ENCODE data around the gene C1QTNF1.
"Not testable (repeated sequence)": the region's sequence is repeated elsewhere in the genome, so short reads cannot be mapped to it uniquely, and the experiment has no call there.

The C1QTNF1 gene

DNA sequence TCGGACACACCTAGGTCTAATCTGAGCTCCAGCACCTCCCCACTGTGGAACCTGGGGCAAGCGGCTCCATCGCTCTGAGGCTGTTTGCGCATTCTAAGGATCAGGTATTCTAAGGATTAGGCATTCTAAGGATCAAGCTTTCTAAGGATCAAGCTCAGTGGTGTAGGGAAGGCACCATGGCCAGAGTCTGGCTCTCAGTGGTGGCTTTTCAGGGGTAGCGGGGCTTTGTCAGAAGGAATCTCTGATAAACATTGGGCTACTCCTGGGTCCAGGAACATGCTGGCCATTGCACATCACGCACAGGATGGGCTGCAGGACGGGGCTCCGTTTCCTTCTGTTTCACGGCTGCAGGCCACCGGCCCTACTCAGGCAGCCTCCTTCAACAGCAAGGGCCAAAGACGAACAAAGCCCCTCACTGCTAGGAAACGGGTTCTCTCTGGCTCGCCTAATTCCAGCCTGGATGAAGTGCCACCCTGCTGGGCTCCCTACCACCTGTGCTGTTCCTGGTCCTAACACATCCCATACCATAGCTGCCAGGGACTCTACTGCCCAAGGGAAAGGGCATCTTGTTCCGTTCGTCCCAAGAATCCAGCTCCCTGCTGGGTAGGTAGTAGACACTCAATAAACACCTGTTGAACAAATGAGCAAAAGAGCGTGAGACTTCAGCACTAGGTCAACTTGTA lies 5.5 kb downstream of the C1QTNF1 start:
- no peak for TF ChIP-seq ZNF274 (IDR thresholded peaks at IDR 0.05; ENCODE audit: low read depth, low read length)
- H3K4me3 ChIP-seq (ENCODE audit: low read length): no peak overlapping the region

GRCh38 chr17:79030636-79031035 lies 6.7 kb downstream of the C1QTNF1 start:
- H3K4me3 ChIP-seq (ENCODE audit: low read length): not testable (repeated sequence)

DNA sequence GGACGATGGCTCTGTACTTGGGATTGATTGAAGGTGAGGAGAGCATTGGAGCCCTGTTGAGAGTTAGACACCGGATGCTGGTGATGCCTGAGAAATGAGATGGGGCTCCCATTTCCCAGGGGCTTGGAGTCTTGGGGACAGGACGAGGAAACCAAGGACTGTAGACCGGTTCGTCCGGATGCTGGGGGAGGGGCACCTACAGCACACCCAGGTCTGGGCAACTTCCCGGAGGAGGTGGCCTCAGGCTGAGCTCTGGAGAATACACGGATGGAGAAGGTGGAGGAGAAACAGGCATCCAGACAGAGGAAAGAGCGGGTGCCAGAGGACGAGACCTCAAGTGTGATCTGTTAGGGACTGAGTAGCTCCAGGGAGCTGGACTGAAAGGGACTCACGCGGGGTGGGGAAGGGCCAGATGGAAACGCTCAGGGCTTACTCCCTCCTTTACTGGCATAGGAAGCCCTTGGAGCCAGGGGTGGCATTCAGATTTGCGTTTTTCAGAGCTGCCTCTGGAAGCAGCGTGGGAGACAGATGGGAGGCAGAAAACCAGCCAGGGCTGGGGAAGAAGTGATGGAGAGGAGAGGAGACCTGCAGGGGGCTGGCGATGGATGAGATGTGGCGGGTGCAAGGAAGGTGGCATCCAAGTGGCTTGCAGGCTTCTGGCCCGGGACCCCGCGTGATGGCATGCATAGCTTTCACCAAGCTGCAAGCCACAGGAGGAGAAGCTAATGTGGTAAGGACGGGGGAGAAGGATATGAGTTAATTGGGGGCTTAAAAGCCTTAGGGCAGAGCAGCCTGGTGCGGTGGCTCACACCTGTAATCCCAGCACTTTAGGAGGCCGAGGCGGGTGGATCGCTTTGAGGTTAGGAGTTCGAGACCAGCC lies 8.3 kb downstream of the C1QTNF1 start:
- no peak for TF ChIP-seq ZNF274 (IDR thresholded peaks at IDR 0.05; ENCODE audit: low read depth, low read length)

GRCh38 chr17:79033046-79033616 lies 9.2 kb downstream of the C1QTNF1 start:
- no peak overlapping the region for H3K4me3 ChIP-seq (ENCODE audit: low read length)
- no peak for TF ChIP-seq ZNF274 (IDR thresholded peaks at IDR 0.05; ENCODE audit: low read depth, low read length)

More for the DNA sequence above, 8.3 kb downstream of the C1QTNF1 start:
- H3K4me3 ChIP-seq (ENCODE audit: low read length): no peak overlapping the region

DNA sequence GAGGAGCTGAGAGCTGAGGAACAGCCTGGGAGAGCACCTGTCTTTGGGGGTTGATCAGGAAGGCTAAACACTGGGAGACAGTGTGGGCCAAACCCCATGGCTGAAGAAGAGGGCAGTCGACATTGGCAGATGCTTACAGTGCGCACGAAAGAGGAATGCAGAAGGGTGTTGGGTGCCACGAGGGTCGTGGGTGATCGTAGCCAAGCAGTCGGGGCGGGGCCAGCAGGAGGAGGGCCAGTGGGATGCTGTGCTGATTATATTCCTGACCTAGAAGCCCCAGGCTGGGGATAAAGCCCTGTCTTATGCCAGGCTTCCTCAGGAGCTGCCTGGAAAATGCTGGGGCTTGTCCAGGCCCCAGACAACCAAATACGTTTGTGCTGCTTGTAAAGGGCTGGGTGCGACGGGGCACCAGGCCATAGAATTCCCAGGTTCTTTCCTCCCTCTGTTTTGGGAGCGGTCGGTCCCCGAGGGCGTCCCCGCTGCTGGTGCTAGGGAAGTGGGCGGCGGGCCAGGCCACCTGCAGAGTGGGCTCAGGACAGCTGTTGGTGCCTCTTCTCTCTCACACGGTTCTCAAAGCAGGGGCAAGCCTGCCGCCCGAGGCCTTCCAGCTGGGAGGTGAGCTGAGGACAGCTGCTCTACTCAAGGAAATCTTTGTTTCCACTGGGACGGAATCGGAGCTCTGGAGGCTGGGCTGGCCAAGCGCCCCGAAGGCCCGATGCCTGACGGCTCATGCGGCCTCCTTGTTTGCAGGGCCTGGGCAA lies 10.0 kb downstream of the C1QTNF1 start:
- no peak for TF ChIP-seq ZNF274 (IDR thresholded peaks at IDR 0.05; ENCODE audit: low read depth, low read length)
- H3K4me3 ChIP-seq (ENCODE audit: low read length): no peak overlapping the region

- TF ChIP-seq ZNF274 (IDR thresholded peaks at IDR 0.05; ENCODE audit: low read depth, low read length): no peak
- no peak overlapping the region for H3K4me3 ChIP-seq (ENCODE audit: low read length)
These were observed 11.0 kb downstream of the C1QTNF1 start for GRCh38 chr17:79034931-79035485.

- no peak overlapping the region for H3K4me3 ChIP-seq (ENCODE audit: low read length)
- no peak for TF ChIP-seq ZNF274 (IDR thresholded peaks at IDR 0.05; ENCODE audit: low read depth, low read length)
These were observed 11.7 kb downstream of the C1QTNF1 start for GRCh38 chr17:79035686-79036085.

DNA sequence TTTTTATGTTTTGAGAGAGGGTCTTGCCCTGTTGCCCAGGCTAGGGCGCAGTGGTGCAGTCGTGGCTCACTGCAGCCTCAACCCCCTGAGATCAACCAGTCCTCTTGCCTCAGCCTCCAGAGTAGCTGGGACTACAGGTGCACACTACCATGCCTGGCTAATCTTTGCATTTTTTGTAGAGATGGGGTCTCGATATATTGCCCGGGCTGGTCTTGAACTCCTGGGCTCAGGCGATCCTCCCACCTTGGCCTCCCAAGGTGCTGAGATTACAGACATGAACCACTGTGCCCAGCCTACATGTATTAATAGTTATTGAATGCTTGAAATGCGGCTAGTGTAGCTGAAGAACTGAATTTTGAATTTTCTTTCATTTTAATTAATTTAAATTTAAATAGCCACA lies 12.2 kb downstream of the C1QTNF1 start:
- H3K4me3 ChIP-seq (ENCODE audit: low read length): no peak overlapping the region
- TF ChIP-seq ZNF274 (IDR thresholded peaks at IDR 0.05; ENCODE audit: low read depth, low read length): no peak

- no peak for TF ChIP-seq ZNF274 (IDR thresholded peaks at IDR 0.05; ENCODE audit: low read depth, low read length)
- no peak overlapping the region for H3K4me3 ChIP-seq (ENCODE audit: low read length)
These were observed 12.6 kb downstream of the C1QTNF1 start for GRCh38 chr17:79036596-79036995.

DNA sequence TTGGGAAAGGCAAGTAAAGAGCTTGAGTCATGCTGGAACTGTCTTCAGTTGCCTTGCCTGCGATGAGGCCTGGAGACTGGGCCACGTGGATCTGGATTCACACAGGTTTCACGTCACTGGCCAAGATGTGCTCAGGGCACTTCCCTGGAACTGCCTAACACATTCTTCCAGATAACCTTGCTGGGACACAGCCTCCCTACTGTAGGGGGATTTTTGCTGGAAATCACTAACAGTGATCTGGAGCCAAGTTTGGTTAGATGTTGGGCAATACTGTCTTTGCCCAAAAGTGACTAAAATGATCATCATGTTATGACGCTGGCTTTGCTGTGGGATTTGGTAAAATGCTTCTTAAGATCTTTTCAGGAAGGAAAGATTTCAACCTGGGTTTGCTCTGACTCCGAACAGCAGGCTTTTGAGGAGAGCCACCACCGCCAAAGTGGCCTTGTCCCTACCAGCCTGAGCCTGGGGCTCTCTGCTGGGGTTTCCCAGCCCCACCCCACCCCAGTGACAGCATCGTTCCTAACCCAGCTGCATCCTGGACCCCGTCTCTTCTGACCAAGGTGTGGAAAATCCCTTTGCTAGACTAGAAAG lies 14.7 kb downstream of the C1QTNF1 start:
- no peak overlapping the region for H3K4me3 ChIP-seq (ENCODE audit: low read length)
- TF ChIP-seq ZNF274 (IDR thresholded peaks at IDR 0.05; ENCODE audit: low read depth, low read length): no peak

DNA sequence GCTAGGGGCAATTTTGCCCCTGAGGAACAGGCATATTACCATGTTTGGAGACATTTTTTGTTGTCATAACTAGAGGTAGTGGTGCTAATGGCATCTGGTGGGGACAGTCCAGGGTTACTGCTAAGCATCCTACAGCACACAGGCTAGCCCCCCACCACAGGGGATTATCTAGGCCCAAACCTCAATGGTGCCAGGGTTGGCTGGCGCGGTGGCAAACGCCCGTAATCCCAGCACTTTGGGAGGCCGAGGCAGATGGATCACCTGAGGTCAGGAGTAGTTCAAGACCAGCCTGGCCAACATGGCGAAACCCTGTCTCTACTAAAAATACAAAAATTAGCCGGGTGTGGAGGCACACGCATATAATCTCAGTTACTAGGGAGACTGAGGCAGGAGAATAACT lies 15.2 kb downstream of the C1QTNF1 start:
- H3K4me3 ChIP-seq (ENCODE audit: low read length): no peak overlapping the region
- no peak for TF ChIP-seq ZNF274 (IDR thresholded peaks at IDR 0.05; ENCODE audit: low read depth, low read length)

DNA sequence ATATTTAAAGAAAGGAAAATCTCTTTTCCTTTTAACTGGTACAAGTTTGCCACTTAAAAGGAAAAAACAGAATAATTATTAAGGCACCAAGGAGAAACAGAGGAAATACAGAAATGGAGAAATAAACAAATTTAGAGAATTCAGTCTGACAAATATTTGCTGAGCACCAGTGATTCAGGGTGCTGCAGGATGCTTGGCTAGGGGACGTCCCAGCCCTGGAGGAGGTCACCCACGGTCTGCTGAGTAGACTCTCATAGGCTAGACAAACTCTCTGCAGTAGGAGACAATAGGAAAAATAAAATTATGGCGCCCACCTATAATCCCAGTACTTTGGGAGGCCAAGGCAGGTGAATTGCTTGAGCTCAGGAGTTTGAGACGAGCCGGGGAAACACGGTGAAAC lies 15.9 kb downstream of the C1QTNF1 start:
- no peak for TF ChIP-seq ZNF274 (IDR thresholded peaks at IDR 0.05; ENCODE audit: low read depth, low read length)
- no peak overlapping the region for H3K4me3 ChIP-seq (ENCODE audit: low read length)

DNA sequence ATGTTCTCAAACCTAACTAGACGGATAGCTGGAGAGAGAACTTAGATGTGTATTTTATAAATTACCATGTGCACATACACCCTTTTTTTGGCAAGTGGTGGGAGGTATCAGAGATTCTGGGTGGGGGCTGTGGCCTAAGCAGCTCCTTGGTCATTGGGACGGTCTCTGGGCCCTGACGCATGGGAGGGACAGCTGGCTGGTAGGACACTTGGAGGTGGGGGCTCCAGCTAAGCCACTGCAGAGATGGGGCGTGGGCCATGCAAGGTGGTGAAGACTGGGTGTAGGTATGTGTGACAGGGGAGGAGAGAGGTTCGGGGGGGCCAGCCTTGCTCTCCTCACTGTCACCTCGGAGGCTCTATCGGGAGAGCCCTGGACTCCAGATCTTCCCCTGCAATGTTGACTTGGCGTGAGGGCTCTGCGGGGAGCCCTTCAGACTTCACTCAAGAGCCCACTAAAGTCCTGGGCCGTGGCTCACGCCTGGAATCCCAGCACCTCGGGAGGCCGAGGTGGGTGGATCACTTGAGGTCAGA lies 17.1 kb downstream of the C1QTNF1 start:
- no peak for TF ChIP-seq ZNF274 (IDR thresholded peaks at IDR 0.05; ENCODE audit: low read depth, low read length)
- H3K4me3 ChIP-seq (ENCODE audit: low read length): no peak overlapping the region
